HL-60 (cell line): ENCODE results near the gene PRDM1.

Source experiments
- CTCF ChIP-seq: IDR thresholded peaks from one replicate; pipeline ENCODE4 v1.5.1; 2011; ENCODE audit warnings: low read length, control low read depth, inconsistent platforms; ENCODE audit not compliant: insufficient read depth
- GABPA ChIP-seq: IDR thresholded peaks from 2 replicates; pipeline ENCODE4 v1.6.1; 2012; ENCODE audit warnings: low read depth
- POLR2AphosphoS5 ChIP-seq: IDR thresholded peaks from 2 replicates; pipeline ENCODE4 v1.6.1; 2012; ENCODE audit warnings: low read depth

GRCh38 chr6:106112433-106112832, 26.3 kb downstream of the PRDM1 start:
- no peak for TF ChIP-seq CTCF
- no peak for TF ChIP-seq GABPA
- no peak for TF ChIP-seq POLR2AphosphoS5
